Caco-2 (cell line): Measurements from ENCODE around the gene BRAT1. TPM values are rescaled to one million over a fixed set of nuclear protein-coding genes. Genes with fewer than 3 reads are reported as not detected.

Source experiments
- BruUV-seq: library from RNA; stranded (reverse); fragments of 400-500 nt; replicated peaks from 2 replicates; lab custom pipeline; 2021; lab: Mats Ljungman, UMichigan
- CTCF ChIA-PET: fragments of 300-600 bp; sonication (Branson Sonifier 250); formaldehyde crosslinking; loops from one replicate; lab custom pipeline; 2022; ENCODE audit warnings: antibody characterized with exemption; lab: Charles Lee
- POLR2A ChIA-PET: fragments of 300-600 bp; sonication (Branson Sonifier 250); formaldehyde crosslinking; loops from one replicate; lab custom pipeline; 2022; ENCODE audit warnings: antibody characterized with exemption; lab: Charles Lee
- DNase-seq, 2 experiments: peaks; one replicate each; pipeline versions ENCODE4 v3.0.0 to v3.0.0-alpha.2; 2020 to 2022
- H3K27me3 ChIP-seq: replicated peaks from 2 replicates; pipeline ENCODE4 v1.6.0; 2011; ENCODE audit warnings: low read length; ENCODE audit not compliant: control insufficient read depth, insufficient read depth
- H3K36me3 ChIP-seq: 2 replicates; pipeline ENCODE4 v1.5.1; 2011; ENCODE audit warnings: low read length; ENCODE audit not compliant: control insufficient read depth, insufficient read depth
- H3K4me1 ChIP-seq: fragments of 250-450 bp; sonication (Bioruptor Pico); 2 replicates; pipeline ENCODE4 v1.5.1; 2020; ENCODE audit warnings: mild to moderate bottlenecking
- H3K4me3 ChIP-seq: 2 replicates; pipeline ENCODE4 v1.5.1; 2011; ENCODE audit warnings: low read depth, mild to moderate bottlenecking, control low read depth, low read length
- H3K9me3 ChIP-seq: fragments of 250-450 bp; sonication (Bioruptor Pico); 2 replicates; pipeline ENCODE4 v1.5.1; 2020; ENCODE audit warnings: mild to moderate bottlenecking, moderate library complexity
- H3K27ac Mint-ChIP-seq: one replicate; pipeline ENCODE4 v1.8.0; 2022; ENCODE audit warnings: mixed read lengths; ENCODE audit not compliant: unreplicated experiment
- H3K27me3 Mint-ChIP-seq: one replicate; pipeline ENCODE4 v1.8.0; 2022; ENCODE audit warnings: mixed read lengths; ENCODE audit not compliant: insufficient read depth, unreplicated experiment
- H3K36me3 Mint-ChIP-seq: one replicate; pipeline ENCODE4 v1.8.0; 2022; ENCODE audit warnings: mild to moderate bottlenecking, mixed read lengths; ENCODE audit not compliant: insufficient read depth, unreplicated experiment
- H3K4me1 Mint-ChIP-seq: one replicate; pipeline ENCODE4 v1.8.0; 2022; ENCODE audit warnings: low read depth, mixed read lengths; ENCODE audit not compliant: unreplicated experiment
- H3K4me3 Mint-ChIP-seq: one replicate; pipeline ENCODE4 v1.8.0; 2022; ENCODE audit warnings: mild to moderate bottlenecking, moderate library complexity, mixed read lengths; ENCODE audit not compliant: unreplicated experiment
- H3K9me3 Mint-ChIP-seq: one replicate; pipeline ENCODE4 v1.8.0; 2022; ENCODE audit warnings: mixed read lengths; ENCODE audit not compliant: unreplicated experiment
- intact Hi-C: fragments of 100-400 bp; cut with micrococcal nuclease; formaldehyde crosslinking; loops from one replicate; pipeline ENCODE4 v1.10.0; 2022; ENCODE audit not compliant: unreplicated experiment
- total RNA-seq: library from RNA; stranded (reverse); gene quantifications from 2 replicates; pipeline ENCODE4 v1.2.3, GENCODE V29; 2022
- TF ChIP-seq, protein P1 (sequence below), 2 experiments: fragments of 200-600 bp in 1 of 2; IDR thresholded peaks; 1 replicate in 1 of 2; 2 replicates in 1 of 2; pipeline versions ENCODE4 v1.5.1 to v1.8.0; 2011 to 2022; ENCODE audit warnings: antibody characterized with exemption in 1 of 2, control low read depth in 1 of 2, inconsistent platforms in 1 of 2, low read depth in 1 of 2, low read length in 1 of 2, mild to moderate bottlenecking in 1 of 2, moderate library complexity in 1 of 2; ENCODE audit not compliant: insufficient read depth in 1 of 2, severe bottlenecking in 1 of 2, unreplicated experiment in 1 of 2

BRAT1 gene
- total RNA-seq, 1 experiment from 2014 or later, result 33.5 TPM

DNA sequence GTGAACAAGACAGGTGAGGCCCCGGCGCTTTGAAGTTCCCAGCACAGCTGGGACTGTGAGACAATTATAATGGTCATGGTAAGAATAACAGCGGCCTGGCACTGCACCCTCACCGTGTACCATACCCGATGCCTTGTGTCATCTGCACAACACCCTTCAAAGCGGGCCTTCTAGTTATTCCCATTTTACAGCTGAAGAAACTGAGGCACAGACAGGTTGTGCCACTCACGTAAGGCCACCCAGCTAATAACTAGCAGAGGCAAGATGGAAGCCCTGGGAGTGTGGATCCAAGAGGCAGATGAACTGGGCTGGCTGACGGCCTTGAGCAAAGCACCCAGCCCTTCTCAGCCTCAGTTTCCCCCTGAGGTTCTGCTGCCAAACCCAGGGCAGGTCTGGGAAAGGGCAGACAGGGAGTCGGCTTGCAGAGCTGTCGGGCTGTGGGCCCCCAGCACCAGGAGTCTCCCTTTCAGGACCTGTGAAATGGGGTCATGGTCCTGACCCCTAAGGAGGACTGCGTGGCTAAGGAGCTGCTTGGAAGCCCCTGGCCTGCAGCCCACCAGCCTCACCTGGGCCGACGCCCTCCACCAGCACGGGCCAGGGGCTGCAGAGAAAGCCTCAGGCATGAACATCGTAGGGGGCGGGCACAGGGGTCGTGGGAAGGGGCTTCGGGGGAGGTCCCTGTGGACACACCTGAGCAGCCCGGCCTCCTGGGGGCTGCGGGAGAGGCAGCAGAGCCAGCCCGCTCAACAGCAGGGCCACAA, 51.0 kb downstream of the BRAT1 start:
- no peak for DNase-seq
- H3K36me3 ChIP-seq, result no peaks in the 10 kb centered on the region
- TF ChIP-seq, protein P1, sequence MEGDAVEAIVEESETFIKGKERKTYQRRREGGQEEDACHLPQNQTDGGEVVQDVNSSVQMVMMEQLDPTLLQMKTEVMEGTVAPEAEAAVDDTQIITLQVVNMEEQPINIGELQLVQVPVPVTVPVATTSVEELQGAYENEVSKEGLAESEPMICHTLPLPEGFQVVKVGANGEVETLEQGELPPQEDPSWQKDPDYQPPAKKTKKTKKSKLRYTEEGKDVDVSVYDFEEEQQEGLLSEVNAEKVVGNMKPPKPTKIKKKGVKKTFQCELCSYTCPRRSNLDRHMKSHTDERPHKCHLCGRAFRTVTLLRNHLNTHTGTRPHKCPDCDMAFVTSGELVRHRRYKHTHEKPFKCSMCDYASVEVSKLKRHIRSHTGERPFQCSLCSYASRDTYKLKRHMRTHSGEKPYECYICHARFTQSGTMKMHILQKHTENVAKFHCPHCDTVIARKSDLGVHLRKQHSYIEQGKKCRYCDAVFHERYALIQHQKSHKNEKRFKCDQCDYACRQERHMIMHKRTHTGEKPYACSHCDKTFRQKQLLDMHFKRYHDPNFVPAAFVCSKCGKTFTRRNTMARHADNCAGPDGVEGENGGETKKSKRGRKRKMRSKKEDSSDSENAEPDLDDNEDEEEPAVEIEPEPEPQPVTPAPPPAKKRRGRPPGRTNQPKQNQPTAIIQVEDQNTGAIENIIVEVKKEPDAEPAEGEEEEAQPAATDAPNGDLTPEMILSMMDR (IDR thresholded peaks at IDR 0.05; ENCODE audit: insufficient read depth in 1 of 2, low read depth in 1 of 2, low read length in 1 of 2, severe bottlenecking in 1 of 2, unreplicated experiment in 1 of 2), result no peak
- POLR2A ChIA-PET, result no interaction called here
- no peaks in the 10 kb centered on the region for H3K4me1 ChIP-seq
- Mint-ChIP-seq H3K9me3 (no peaks in the 10 kb centered on the region), H3K4me1 (no peaks in the 10 kb centered on the region), H3K4me3 (no peak overlapping the region), H3K27me3 (no peaks in the 10 kb centered on the region), H3K36me3 (no peaks in the 10 kb centered on the region), H3K27ac (no peak overlapping the region)
- BruUV-seq, result no TSS peak
- no peaks in the 10 kb centered on the region for H3K27me3 ChIP-seq
- intact Hi-C loops, result no loop called here
- CTCF ChIA-PET, result no interaction called here
- no peak overlapping the region for H3K4me3 ChIP-seq
- no peaks in the 10 kb centered on the region for H3K9me3 ChIP-seq

- Mint-ChIP-seq H3K27ac (no peak overlapping the region), H3K4me3 (no peak overlapping the region), H3K27me3 (no peaks in the 10 kb centered on the region), H3K36me3 (no peaks in the 10 kb centered on the region), H3K9me3 (no peaks in the 10 kb centered on the region), H3K4me1 (no peaks in the 10 kb centered on the region)
- no peaks in the 10 kb centered on the region for H3K4me1 ChIP-seq
- H3K4me3 ChIP-seq, result no peak overlapping the region
- no TSS peak for BruUV-seq
- no peaks in the 10 kb centered on the region for H3K27me3 ChIP-seq
- no peak for DNase-seq
- no peaks in the 10 kb centered on the region for H3K36me3 ChIP-seq
- TF ChIP-seq, protein P1 (IDR thresholded peaks at IDR 0.05; ENCODE audit: insufficient read depth in 1 of 2, low read depth in 1 of 2, low read length in 1 of 2, severe bottlenecking in 1 of 2, unreplicated experiment in 1 of 2), result no peak
- intact Hi-C loops, result no loop called here
- POLR2A ChIA-PET, result no interaction called here
- H3K9me3 ChIP-seq, result no peaks in the 10 kb centered on the region
- CTCF ChIA-PET, result no interaction called here
Observed at GRCh38 chr7:2503056-2503941, 52.0 kb downstream of the BRAT1 start.

DNA sequence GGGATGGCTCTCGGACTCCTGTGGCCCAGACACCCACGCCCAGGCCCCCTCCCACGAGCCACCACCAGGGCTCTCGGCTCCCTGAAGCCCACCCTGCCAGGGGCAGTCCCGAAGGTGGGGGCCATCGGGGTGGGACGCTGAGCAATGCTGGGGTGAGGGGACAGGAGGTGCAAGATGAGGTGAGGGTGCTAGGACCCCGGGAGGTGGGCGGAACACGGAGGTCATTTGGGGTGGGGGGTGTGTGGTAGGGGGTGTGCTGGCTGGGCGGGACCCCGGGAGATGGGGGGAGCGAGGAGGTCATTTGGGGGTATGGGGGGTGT, 52.7 kb downstream of the BRAT1 start:
- Histone ChIP-seq H3K4me1 (no peaks in the 10 kb centered on the region), H3K27me3 (no peaks in the 10 kb centered on the region), H3K4me3 (no peak overlapping the region), H3K36me3 (no peaks in the 10 kb centered on the region), H3K9me3 (no peaks in the 10 kb centered on the region)
- no peak for DNase-seq
- TF ChIP-seq, protein P1 (IDR thresholded peaks at IDR 0.05; ENCODE audit: insufficient read depth in 1 of 2, low read depth in 1 of 2, low read length in 1 of 2, severe bottlenecking in 1 of 2, unreplicated experiment in 1 of 2), result no peak
- no peak overlapping the region for H3K27ac Mint-ChIP-seq
- no TSS peak for BruUV-seq
- ChIA-PET POLR2A (no interaction called here), CTCF (no interaction called here)
- H3K27me3 Mint-ChIP-seq, result no peaks in the 10 kb centered on the region
- no peaks in the 10 kb centered on the region for H3K9me3 Mint-ChIP-seq
- intact Hi-C loops, result no loop called here
- no peak overlapping the region for H3K4me3 Mint-ChIP-seq
- no peaks in the 10 kb centered on the region for H3K4me1 Mint-ChIP-seq
- no peaks in the 10 kb centered on the region for H3K36me3 Mint-ChIP-seq
